Measurements from ENCODE around the gene C4orf46. TPM values are rescaled to one million over a fixed set of nuclear protein-coding genes. Genes with fewer than 3 reads are reported as not detected.

The C4orf46 gene
- total RNA-seq, 1 donor from 2014 or later: 8.4 TPM

DNA sequence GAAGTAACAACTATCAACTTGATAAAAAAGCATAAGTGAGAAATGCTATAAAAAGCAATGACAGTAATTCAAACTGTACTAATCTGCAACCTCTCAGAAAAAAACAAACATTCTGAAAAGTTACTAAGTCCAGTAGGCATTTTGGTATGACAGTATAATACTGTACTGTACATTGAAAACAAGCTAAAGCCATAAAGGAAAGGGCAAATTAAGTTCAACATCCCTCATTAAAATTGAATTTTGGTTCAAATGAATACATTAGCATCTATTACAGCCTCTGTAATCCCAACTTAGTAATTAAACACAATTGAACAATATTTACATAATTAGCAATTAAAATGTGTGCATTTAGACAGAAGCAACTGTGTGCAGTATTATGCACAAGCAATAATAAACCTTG is 53.7 kb downstream of the C4orf46 start:
- FAIRE-seq (no peak), DNase-seq (ENCODE audit: low read depth) (no peak)
- Histone ChIP-seq H3K4me2 (ENCODE audit: low read length) (no peak overlapping the region), H4K20me1 (ENCODE audit: insufficient read depth, low read length) (no peaks in the 10 kb centered on the region), H3K9ac (ENCODE audit: low read length) (no peak overlapping the region), H3K27ac (ENCODE audit: low read depth, low read length) (no peak overlapping the region), H3K36me3 (ENCODE audit: insufficient read depth, low read length) (no peaks in the 10 kb centered on the region), H3K9me3 (ENCODE audit: insufficient read depth, low read depth, low read length) (no peaks in the 10 kb centered on the region), H3K27me3 (ENCODE audit: insufficient read depth, low read length) (no peaks in the 10 kb centered on the region), H2AFZ (ENCODE audit: low read depth, low read length) (no peak overlapping the region), H3K4me3 (ENCODE audit: insufficient read depth, low read depth, low read length) (no peak overlapping the region), H3K79me2 (ENCODE audit: insufficient read depth, low read length) (no peaks in the 10 kb centered on the region), H3K4me1 (ENCODE audit: insufficient read depth, low read length) (no peaks in the 10 kb centered on the region)
- TF ChIP-seq, protein P1, sequence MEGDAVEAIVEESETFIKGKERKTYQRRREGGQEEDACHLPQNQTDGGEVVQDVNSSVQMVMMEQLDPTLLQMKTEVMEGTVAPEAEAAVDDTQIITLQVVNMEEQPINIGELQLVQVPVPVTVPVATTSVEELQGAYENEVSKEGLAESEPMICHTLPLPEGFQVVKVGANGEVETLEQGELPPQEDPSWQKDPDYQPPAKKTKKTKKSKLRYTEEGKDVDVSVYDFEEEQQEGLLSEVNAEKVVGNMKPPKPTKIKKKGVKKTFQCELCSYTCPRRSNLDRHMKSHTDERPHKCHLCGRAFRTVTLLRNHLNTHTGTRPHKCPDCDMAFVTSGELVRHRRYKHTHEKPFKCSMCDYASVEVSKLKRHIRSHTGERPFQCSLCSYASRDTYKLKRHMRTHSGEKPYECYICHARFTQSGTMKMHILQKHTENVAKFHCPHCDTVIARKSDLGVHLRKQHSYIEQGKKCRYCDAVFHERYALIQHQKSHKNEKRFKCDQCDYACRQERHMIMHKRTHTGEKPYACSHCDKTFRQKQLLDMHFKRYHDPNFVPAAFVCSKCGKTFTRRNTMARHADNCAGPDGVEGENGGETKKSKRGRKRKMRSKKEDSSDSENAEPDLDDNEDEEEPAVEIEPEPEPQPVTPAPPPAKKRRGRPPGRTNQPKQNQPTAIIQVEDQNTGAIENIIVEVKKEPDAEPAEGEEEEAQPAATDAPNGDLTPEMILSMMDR (IDR thresholded peaks at IDR 0.05; ENCODE audit: insufficient read depth, low read depth, low read length): no peak
- Mint-ChIP-seq H3K27ac (ENCODE audit: unreplicated experiment) (no peak overlapping the region), H3K36me3 (ENCODE audit: low read depth, unreplicated experiment) (no peaks in the 10 kb centered on the region), H3K9me3 (ENCODE audit: unreplicated experiment) (no peaks in the 10 kb centered on the region), H3K27me3 (ENCODE audit: low read depth, unreplicated experiment) (no peaks in the 10 kb centered on the region), H3K4me3 (ENCODE audit: unreplicated experiment) (no peak overlapping the region), H3K4me1 (ENCODE audit: low read depth, unreplicated experiment) (no peaks in the 10 kb centered on the region)

Other genes with a start within 250 kb of the C4orf46 start
- 0.14 TPM in 1 of 2 replicates, not detected in the other for gene RXFP1, start 150.0 kb downstream of the C4orf46 start, total RNA-seq
- 15.1 and 17.0 TPM in 2 replicates for gene ETFDH, start 409 bp upstream of the C4orf46 start, total RNA-seq
- gene PPID, start 51.5 kb upstream of the C4orf46 start, total RNA-seq: 27.8 and 30.4 TPM in 2 replicates
- 18.4 and 18.5 TPM in 2 replicates for gene FNIP2, start 97.1 kb upstream of the C4orf46 start, total RNA-seq

Measured in astrocyte (in vitro differentiated cells and primary cell).